NT2/D1 (cell line): ENCODE data around the gene ECHDC3.

Experiments used
- SUZ12 ChIP-seq: IDR thresholded peaks from 2 replicates; pipeline ENCODE4 v1.6.1; 2011; ENCODE audit not compliant: insufficient read length, insufficient read depth; ENCODE audit errors: extremely low read depth
- ZNF274 ChIP-seq: IDR thresholded peaks from 2 replicates; pipeline ENCODE4 v1.6.1; 2011; ENCODE audit warnings: mild to moderate bottlenecking, low read depth, low read length

- TF ChIP-seq ZNF274 (no peak), SUZ12 (no peak)
These were observed 44.3 kb upstream of the ECHDC3 start for GRCh38 chr10:11697718-11698527.
